Renal pelvis (tissue), 4 donors: ENCODE measurements around the gene CDRT4. TPM values are rescaled to one million over a fixed set of nuclear protein-coding genes. Genes with fewer than 3 reads are reported as not detected.

Source experiments
- DNase-seq: peaks from one replicate; pipeline ENCODE4 v3.0.0-alpha.2; 2013
- polyA plus RNA-seq, 3 donors: library from polyadenylated mRNA; unstranded; fragments of 120-200 nt; gene quantifications; one replicate each; pipeline ENCODE4 v1.2.1, GENCODE V29; 2013; ENCODE audit not compliant: insufficient read length in 3 of 3

The CDRT4 gene
- polyA plus RNA-seq, 3 donors = 3.4 to 15.2 (median 7.8) TPM

DNA sequence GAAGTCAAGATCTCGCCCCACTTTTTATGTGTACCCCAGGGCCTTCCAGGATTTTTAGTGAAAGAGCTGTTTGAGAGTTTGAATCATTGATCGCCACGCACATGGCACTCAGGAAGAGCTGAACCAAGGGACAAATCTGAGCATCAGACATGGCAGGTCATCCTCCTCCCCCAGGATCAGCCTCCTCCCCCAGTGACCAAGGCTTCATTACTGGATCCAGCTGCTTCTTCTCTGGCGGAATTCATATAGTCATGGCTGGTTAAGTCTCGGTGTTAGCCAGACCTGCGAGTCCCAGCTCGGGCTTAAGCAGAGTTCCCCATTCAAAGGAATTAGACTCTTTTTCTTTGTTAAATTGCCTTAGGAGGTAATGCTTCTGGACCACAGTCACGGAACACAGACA lies 32.5 kb downstream of the CDRT4 start:
- no peak for DNase-seq

DNA sequence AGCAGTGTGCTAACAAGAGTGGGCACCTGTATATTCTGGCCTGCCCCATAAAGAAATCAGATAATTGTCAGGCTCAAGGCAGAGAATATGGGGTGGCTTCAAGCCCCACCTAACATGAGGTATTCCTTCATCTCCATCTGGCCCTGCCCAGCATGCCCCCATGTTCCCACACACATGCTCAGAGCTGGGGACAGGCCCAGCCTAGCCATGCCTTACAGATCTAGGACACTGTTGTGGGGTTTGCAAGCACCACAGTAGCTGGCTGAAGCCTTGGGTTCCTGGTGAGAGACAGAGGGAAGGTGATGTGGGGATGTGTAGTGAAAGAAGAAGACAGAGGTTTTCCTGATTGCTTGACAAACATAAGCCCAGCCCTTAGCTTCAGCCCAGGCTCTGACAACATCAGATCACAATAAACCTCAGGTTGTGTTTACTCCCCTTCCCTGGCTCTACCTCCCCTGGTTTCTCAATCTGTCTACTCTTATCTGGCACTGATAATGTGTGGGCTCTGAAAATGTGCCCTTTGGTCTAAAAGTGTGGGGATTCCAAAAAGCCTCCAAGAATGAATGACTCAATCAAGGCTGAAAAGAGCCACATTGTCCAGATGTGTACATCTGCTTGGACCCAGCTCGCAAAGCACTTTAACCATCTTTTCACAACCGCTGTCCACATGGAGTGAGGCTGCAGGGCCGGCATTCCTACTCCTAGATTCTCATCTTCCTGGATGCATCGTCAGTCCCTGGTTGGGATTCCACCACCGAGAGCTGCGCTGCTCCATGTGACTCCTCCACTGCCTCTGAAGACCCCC lies 34.4 kb downstream of the CDRT4 start:
- no peak for DNase-seq

DNA sequence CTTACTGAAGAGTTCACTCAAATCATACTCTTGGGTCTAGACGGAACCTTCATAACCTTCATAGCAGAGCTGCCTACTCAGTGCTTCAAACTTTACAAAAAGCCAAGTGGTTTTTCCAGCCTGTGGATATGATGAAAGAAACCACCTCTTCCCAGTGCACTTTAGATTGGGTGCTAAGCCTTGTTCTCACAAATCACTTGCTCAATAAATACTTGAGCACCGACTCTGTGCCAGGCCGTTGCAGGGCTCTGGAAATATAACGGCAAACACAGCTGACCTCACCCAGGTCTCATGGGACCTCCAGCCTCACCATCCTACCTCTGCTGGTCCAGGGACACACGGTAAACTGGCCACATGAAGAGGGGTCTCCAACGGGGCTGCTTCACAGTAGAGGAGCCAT lies 35.7 kb downstream of the CDRT4 start:
- no peak for DNase-seq

DNA sequence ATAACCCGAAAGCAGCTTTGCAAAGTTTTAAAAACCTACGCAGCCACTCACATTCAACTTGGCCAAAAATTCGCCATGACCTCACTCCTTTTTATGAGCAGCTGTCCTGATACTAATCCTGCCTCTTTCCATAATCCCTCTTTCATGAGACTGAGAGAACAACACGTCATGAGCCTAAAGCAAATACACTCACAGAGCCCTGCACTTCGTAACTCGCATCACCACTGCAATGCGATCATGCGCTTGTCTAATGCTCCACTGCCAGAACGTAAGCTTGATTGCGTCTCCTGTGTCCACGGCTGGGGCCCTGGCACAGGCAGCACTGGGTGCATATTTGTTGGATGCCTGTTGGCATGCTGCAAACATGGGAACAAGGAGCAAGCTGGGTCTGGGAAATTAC lies 36.2 kb downstream of the CDRT4 start:
- DNase-seq = no peak

DNA sequence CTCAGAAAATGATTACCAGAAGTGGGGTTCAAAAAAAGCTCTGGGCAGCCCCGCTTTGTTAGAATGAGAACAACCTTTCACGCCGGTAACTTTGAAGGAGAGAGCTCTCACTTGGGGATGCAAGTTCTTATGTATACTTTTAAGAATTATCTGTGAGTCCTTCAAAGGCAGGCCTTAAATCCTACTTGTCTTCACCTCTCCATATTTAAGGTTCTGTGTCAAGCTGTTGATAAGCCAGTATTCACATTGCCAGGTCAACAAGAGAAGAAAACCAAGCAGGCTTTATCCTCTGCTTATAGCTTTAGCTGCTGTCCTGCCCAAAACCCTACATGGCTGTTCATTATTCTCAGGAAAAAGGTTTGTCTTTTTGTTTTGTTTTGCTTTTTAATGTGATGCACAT lies 42.9 kb downstream of the CDRT4 start:
- no peak for DNase-seq

DNA sequence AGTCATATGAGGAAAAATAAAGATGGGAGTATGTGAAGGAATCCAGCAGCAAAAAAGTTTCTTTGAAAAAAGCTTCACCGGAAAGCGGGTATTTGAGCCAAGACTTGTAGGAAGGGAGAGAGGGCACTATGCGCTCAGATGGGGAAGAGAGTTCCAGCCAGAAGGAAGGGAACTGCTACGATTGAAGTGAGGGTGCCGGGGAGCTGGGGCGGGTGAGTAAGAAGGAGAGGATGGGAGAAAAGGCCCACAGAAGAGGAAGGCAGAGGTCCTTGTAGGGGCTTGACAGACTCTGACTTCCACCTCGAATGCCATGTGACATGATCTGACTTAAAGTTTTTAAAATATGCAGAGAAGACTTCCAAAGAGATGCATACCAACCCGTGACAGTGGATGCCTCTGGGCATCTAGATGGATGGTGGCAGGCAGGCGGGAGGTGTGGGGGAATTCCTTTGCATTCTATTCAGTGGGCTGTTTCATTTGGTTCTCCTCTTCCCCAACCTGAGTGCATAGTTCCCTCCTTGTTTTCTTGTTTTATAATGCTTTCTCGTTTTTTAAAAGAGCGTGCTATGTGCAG lies 44.9 kb downstream of the CDRT4 start:
- no peak for DNase-seq

DNA sequence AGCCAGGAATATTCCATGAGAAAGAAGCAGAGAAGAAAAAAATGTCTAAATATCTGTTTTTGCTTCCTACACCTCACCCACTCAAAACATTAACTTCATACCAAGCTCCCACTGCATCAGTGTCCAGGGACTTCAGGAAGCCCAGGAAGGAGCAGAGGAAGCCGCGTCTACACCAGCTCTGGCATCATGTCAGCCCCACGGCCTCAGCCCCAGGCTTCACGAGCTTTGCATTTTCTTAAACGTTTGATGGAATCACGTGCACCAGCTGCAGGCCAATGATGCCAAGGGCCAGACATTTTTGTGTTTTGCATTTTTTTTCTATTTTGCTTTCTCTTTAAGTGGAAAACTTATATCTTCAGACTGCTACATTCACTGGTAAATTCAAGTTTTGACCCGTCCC lies 48.6 kb downstream of the CDRT4 start:
- no peak for DNase-seq

DNA sequence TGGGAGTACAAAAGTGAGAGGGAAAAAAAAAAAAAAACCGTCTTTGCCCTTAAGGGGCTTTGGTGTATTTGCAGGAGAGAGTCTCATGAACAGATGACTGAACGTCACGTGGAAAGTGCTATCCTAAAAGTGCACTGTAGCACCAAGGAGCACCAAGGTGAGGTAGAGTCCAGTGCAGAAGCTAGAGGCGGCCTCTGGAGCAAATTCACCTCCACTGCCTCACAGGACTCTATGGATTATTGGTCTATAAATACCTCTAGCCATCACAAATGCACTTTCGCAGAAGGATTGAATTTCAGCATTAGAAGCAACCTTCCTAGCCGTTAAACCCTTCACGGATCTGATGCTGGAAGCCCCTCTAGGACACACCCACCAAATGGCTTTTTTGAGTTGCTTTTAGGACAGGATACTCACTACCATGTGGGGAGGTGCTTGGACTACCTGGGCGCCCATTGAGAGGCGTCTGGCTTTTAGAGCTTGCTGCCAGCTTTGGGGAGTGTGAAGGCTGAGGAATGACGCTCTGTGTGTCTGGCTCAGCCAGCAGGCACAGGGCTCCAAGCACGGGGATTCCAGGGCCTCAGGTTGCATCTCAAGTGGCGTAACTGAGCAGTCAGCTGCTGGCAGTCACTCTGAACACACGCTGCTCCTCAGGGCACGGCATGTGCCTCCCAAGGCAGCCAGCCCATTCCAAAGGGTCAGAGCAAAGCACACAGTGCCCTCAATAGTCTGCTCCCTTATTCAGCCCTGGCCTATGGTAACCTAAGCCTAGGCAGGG lies 52.7 kb downstream of the CDRT4 start:
- DNase-seq = no peak

DNA sequence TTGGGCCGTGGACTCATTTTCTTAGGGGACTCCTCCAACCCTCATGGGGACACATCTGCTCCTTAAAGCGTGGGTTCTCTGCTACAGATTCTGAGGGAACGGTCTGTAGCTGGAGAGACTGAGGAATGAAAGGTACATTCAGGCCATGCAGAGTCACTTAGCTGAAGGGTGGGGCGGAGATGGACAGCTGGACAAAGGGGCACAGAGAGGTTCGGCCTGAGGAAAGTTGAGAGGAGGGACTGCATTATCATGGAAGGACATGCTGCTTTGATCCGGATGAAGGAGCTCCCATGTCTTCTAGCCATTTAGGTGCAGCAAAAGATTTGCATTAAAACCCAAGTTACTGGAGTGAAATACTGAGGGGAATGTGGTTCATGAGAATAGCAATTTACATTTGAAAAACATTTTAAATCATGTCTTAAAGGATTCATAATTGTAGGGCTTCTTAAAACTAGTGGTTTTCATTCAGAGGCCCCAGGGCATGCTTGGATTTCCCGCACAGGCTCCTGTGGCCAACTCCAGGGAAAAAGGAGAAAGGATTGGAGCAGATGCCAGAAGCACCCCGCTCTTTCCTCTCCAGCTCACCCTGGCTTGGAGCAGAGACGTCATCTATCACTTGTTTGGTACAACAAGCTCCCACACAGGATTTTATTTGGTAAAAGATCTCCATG lies 54.2 kb downstream of the CDRT4 start:
- DNase-seq = no peak

DNA sequence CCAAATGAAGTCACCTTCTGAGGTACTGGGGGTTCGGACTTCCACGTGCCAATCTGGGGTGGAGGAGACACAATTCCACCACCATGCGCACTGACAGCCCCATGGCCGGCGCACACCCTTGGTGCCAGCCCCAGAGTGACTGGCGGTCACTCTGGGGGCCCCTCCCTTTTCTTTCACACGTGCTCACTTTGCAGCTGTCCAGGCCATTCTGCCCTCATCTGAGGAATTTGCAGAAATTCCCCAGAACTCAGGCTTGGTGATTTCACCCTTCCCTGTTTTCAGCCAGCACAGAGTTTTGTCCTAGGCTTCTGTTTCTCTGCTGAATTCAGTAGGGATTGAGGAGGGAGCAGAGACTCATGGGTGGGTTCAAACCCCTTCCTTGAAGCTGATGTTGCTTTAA lies 54.8 kb downstream of the CDRT4 start:
- DNase-seq = no peak

DNA sequence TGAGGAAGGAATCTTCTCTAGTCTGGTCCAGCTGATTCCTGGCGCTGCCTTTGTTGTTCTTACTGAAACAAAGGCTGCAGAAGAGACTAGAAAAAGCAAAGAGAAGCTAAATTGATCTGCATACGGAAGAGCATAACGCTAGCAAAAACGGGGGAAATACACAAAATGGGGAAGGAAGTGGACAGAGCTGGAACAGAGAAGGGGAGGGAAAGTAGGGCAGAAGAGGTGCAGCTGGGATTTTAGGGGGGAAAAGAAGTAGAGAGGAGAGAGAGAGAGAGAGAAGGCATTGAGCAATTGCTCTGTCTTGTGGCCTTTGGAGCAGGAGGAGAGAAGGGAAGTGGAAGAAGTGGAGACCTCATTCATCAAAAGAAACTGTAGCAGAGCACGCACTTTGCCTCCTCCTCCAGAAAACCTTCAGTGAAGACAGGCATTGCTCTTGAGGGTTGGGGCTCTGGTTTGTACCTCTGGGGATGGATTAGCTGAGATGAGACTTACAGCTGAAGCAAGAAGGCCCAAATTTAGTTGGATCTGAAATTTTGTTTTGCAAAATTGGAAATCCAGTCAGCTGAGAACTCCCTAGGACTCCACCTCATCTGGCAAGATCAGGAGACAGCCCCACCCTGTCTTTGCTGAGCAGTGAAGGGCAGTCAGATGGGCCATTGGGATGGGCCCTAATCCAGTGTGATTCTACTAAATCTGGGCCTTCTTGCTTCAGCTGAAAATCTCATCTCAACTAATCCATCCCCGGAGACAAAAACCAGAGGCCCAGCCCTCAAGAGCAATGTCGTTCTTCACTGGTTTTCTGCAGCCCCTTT lies 55.8 kb downstream of the CDRT4 start:
- no peak for DNase-seq

DNA sequence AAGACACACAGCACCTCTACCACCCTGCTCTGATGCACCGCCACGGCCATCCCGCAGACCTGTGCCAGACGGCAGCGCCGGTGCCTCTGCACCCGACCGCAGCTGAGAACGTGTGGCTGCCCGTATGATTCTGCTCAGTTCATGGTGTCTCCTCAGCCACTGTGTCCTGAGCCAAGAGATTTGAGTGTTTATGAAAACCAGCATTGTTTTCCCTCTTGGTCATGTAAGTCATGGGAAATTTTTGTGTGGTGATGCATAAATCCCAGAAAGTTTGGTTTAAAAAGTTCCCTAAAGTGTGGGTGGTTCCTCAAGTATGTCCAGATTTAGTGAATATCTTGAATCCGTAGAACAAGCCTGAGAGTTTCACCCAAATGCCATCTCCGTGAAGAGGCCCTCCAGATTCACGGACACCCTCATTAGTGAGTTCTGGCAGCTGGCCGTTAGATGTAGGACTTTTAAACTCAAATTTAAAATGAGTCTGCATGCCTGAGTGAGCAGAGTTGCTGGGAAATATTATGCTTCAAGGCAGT lies 57.6 kb downstream of the CDRT4 start:
- DNase-seq = no peak

DNA sequence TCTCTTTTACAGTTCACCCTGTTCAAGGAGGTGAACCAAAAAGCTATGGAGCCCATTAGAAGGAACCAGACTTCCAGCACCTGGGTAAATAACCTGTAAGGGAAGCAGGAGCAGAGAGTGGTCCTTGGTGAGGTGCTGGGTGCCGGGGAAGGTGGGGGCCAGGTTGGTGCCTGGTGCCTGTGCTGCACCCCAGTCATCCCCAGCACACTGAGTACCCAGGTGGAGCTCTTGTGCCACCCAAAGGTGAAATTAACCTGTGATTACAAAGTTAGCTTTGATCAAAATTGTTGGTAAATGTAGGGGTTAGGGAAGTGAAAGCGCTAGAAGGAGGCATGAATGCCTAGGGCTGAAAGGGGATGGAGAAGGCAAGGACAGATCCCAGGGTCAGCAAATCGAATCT lies 58.6 kb downstream of the CDRT4 start:
- DNase-seq = no peak

DNA sequence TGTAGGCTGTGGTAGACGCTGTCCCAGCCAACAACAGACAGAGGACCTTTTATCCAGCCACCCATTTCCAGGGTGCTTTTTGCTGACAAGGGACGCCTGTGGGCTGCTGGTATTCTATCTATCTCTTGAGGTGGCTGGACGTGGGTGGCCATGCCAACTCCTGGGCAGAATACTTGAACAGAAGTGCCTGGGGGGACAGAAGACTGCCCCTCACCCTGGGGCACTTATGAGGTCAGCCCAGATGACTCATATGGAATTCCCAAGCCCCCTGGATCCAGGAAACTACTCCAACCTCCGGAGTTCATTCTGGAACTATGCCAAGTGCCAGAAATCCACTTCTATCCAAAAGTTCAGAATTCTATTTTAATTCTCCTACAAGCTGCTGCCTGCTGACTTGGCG lies 61.3 kb downstream of the CDRT4 start:
- no peak for DNase-seq

DNA sequence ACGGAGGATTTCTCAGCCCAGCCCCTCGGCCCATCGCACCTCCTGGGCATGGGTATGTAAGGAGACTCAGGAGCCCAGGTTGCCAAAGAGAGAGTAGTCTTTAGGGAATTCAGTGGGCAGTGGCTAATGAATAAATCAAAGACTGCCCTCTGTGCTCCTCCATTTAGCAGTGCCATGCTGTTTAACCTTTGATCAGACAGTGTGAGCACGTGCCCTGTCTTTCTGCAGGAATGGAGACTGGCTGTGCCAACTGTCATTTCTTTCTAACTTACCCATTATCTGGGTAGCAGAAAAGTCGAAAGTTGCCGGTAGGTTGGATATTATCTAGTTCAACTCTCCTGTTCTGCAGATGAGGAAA lies 62.4 kb downstream of the CDRT4 start:
- DNase-seq = no peak

DNA sequence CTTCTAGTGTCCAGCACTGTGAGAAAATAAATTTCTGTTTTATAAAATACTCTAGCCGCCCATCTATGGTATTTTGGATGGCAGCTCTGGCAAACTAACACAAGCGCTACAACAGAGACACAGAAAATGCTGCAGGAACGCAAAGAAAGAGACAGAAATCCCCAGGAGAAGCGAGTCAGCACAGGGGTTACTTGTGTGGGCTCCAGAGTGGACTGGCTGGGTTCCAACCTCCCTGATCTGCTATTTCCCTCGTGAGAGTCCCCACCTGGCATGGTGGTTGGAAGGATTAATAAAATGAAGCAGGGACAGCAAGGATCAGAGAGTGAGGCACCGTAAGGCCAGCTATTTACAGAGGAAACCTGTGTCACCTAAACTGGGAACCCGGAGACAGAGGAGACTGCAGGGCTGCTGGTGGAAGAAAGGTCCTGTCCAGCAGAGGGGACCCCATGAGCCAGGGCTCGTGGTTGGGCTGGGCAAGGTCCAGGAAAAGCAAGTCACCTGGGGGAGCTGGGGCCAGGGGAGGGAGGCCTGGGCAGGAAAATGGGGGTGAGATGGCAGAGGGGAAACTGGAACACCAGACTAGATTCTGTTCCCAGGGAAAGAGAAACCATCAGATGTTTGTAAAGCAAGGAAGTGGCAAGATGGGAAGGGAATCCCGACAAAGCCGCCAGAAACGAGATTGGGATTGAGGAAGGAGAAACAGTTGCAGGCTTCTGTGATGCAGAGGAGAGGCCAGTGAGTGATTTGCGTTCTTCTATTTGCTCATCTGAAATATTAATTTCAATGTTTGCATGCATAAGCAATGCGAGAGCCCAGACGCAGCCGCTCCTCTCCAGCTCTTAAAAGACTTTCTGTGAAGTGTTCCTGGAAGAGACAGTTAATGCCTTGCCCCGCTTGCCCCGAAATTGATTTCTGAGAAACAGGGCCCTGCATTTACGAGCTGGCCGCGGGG lies 63.0 kb downstream of the CDRT4 start:
- no peak for DNase-seq

DNA sequence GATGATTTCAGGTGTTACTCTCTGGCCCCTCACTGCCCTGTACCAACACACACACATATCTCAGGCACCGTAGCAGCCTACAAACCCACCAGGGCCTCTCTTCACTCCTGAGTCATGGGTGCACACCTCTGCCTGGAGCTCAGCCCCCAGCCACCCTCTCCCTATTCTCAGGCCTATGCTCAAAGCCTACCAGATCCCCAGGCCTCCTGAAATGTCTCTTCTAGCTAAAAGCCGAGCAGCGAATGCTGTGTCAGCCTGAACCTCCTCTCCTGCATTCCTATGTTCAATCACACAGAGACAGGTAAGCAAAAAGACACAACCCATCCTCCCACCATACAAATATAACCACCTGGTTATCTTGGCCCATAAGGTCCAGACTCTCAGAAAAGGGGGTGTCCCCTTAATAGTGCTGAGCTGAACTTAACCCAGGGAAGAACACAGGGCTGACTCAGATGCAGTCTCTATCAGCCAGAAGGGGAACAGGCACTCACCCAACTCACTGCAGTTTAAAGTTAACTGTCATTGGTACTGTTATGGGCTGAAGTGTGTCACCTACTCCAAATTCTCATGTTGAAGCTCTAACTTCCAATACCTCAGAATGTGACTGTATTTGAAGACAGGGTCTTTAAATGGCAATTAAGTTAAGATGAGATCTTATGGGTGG lies 64.0 kb downstream of the CDRT4 start:
- no peak for DNase-seq

DNA sequence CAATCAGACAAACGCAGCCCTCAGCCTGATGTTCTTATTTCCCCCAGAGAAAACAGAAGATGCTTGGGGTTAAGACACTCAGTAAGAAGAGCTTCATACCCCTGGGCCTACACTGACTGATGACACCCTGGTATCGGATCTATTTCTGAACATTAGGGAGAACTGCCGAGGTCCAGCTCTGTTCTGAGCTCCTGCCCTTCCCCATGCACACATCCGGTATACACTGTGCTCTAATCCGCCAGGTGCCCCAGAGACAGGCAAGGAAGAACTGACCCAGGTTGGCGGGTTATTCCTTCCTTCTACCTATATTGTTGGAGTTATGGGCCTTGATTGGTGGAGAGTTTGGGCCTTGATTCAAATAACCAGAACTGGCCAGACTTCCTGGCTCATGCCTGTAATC lies 68.0 kb downstream of the CDRT4 start:
- no peak for DNase-seq

DNA sequence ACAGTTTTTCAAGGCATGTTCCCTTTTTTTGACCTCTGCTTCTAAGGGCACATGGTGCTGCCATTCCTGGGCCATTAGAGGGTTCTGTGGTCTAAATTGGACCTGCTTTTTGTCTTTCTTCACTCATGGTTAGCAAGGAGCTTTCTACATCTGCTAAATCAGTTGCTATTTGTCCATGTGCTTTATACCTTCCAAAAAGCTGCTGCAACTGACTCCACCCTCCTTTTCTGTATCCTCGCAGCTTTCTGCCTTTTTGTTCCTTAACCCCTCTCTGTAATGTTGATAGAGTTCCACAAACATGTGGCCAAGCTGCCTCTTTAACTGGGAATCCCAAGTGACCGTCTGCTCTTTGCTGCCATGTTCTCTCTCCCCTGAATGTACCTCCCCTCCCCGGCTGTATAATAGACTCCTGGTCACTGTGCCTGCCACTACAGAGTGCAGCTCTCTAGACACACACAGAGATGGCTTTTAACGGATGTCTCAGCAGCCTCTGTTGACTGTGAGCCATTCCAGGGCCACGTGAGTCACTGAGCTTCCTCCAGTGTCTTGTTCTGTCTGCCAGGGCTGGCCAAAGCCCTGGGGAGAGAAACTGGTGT lies 68.6 kb downstream of the CDRT4 start:
- no peak for DNase-seq
